H1 (cell line): ENCODE results near the gene PTPRD. TPM values are rescaled to one million over a fixed set of nuclear protein-coding genes. Genes with fewer than 3 reads are reported as not detected.
A peak's percentile ranks its signal among the peaks of the same experiment; 100 is the strongest.

Experiments
- CTCF ChIA-PET: fragments of 300-600 bp; sonication (Branson Sonifier 250); formaldehyde crosslinking; loops from one replicate; lab custom pipeline; 2021; ENCODE audit not compliant: partially characterized antibody; lab: Charles Lee
- POLR2A ChIA-PET: fragments of 300-600 bp; sonication (Branson Sonifier 250); formaldehyde crosslinking; loops from one replicate; lab custom pipeline; 2021; ENCODE audit warnings: inconsistent platforms; ENCODE audit not compliant: partially characterized antibody; lab: Charles Lee
- DNase-seq, 2 experiments: peaks; one replicate each; pipeline versions ENCODE4 v3.0.0 to v3.0.0-alpha.2; 2010 to 2022; ENCODE audit warnings: low spot score in 2 of 2, low read depth in 1 of 2, mixed read lengths in 1 of 2
- FAIRE-seq: peaks from 2 replicates; lab custom pipeline; 2011; peaks lifted over from hg19 to GRCh38; lab: Jason Lieb, UNC
- H2AFZ ChIP-seq: 2 replicates; pipeline ENCODE4 v1.8.1; 2012; ENCODE audit warnings: low read length, inconsistent platforms
- H2AK5ac ChIP-seq: 2 replicates; pipeline ENCODE4 v1.6.1; 2013; ENCODE audit warnings: low read depth, low read length
- H2BK120ac ChIP-seq: replicated peaks from 2 replicates; pipeline ENCODE3; 2013; ENCODE audit warnings: low read depth, low read length, inconsistent platforms
- H2BK12ac ChIP-seq: 2 replicates; pipeline ENCODE4 v1.6.1; 2013; ENCODE audit warnings: low read depth, low read length
- H2BK15ac ChIP-seq: 2 replicates; pipeline ENCODE4 v1.6.1; 2013; ENCODE audit warnings: low read length
- H2BK20ac ChIP-seq: 2 replicates; pipeline ENCODE4 v1.6.1; 2013; ENCODE audit warnings: low read length
- H2BK5ac ChIP-seq: 2 replicates; pipeline ENCODE4 v1.6.1; 2013; ENCODE audit warnings: low read depth, low read length
- H3K14ac ChIP-seq: 2 replicates; pipeline ENCODE4 v1.6.1; 2013; ENCODE audit warnings: inconsistent platforms; ENCODE audit not compliant: insufficient read length
- H3K18ac ChIP-seq: 2 replicates; pipeline ENCODE4 v1.6.1; 2013; ENCODE audit warnings: low read length; ENCODE audit errors: extremely low read depth
- H3K23ac ChIP-seq: 2 replicates; pipeline ENCODE4 v1.6.1; 2013; ENCODE audit warnings: inconsistent platforms; ENCODE audit not compliant: insufficient read length
- H3K23me2 ChIP-seq: 2 replicates; pipeline ENCODE4 v1.6.1; 2013; ENCODE audit warnings: low read depth, low read length
- H3K27ac ChIP-seq: 2 replicates; pipeline ENCODE4 v1.6.1; 2011; ENCODE audit warnings: low read depth, low read length, inconsistent platforms
- H3K27me3 ChIP-seq, 4 experiments: replicated peaks in 1 of 4; 1 replicate in 1 of 4; 2 replicates in 3 of 4; pipeline versions ENCODE4 v1.6.1 to v1.8.1; 2011 to 2013; ENCODE audit warnings: low read length in 3 of 4, mild to moderate bottlenecking in 3 of 4, inconsistent platforms in 2 of 4, mixed read lengths in 2 of 4, moderate library complexity in 1 of 4; ENCODE audit not compliant: control insufficient read depth in 3 of 4, insufficient read depth in 3 of 4; ENCODE audit errors: extremely low read depth in 1 of 4
- H3K36me3 ChIP-seq, 4 experiments: 2 replicates each; pipeline versions ENCODE4 v1.6.1 to v1.8.1; 2011 to 2013; ENCODE audit warnings: mild to moderate bottlenecking in 4 of 4, low read length in 3 of 4, moderate library complexity in 2 of 4, control low read depth in 1 of 4, inconsistent platforms in 1 of 4; ENCODE audit not compliant: insufficient read depth in 4 of 4, control insufficient read depth in 2 of 4
- H3K4ac ChIP-seq: replicated peaks from 2 replicates; pipeline ENCODE3; 2013; ENCODE audit warnings: low read length, low read depth, mixed read lengths, inconsistent platforms; ENCODE audit not compliant: insufficient read length
- H3K4me1 ChIP-seq, 4 experiments: replicated peaks in 1 of 4; 1 replicate in 1 of 4; 2 replicates in 3 of 4; pipeline versions ENCODE4 v1.6.1 to v1.8.1; 2011 to 2013; ENCODE audit warnings: low read length in 3 of 4, inconsistent platforms in 2 of 4, mixed read lengths in 1 of 4; ENCODE audit not compliant: insufficient read depth in 4 of 4, control insufficient read depth in 3 of 4
- H3K4me2 ChIP-seq, 2 experiments: 2 replicates each; pipeline versions ENCODE4 v1.6.1 to v1.8.1; 2011 to 2013; ENCODE audit warnings: low read depth in 2 of 2, low read length in 2 of 2, control low read depth in 1 of 2, inconsistent platforms in 1 of 2, mild to moderate bottlenecking in 1 of 2; ENCODE audit not compliant: insufficient read depth in 1 of 2
- H3K4me3 ChIP-seq, 4 experiments: fragments of 200-600, 300-600 bp in 1 of 4; sonication (generic), shearing (Covaris generic), sonication (Bioruptor Twin) in 1 of 4; 2 replicates each; pipeline versions ENCODE4 v1.5.1 to v1.8.1; 2011 to 2016; ENCODE audit warnings: low read length in 4 of 4, low read depth in 3 of 4, control low read depth in 2 of 4, inconsistent platforms in 2 of 4, mild to moderate bottlenecking in 2 of 4, mixed read lengths in 1 of 4, moderate library complexity in 1 of 4; ENCODE audit not compliant: insufficient read depth in 2 of 4; ENCODE audit errors: extremely low read depth in 1 of 4
- H3K56ac ChIP-seq: replicated peaks from 2 replicates; pipeline ENCODE3; 2013; ENCODE audit warnings: low read depth, mild to moderate bottlenecking, mixed read lengths, low read length, inconsistent platforms; ENCODE audit not compliant: insufficient read length
- H3K79me1 ChIP-seq: 2 replicates; pipeline ENCODE4 v1.6.1; 2013; ENCODE audit warnings: low read depth, low read length, control low read depth
- H3K79me2 ChIP-seq, 2 experiments: 2 replicates each; pipeline versions ENCODE4 v1.6.1 to v1.8.1; 2012 to 2013; ENCODE audit warnings: low read length in 2 of 2, mild to moderate bottlenecking in 2 of 2, inconsistent platforms in 1 of 2; ENCODE audit not compliant: insufficient read depth in 2 of 2, control insufficient read depth in 1 of 2
- H3K9ac ChIP-seq, 4 experiments: replicated peaks in 1 of 4; 1 replicate in 1 of 4; 2 replicates in 3 of 4; pipeline versions ENCODE4 v1.6.1 to v1.8.1; 2011 to 2013; ENCODE audit warnings: low read depth in 3 of 4, low read length in 3 of 4, control low read depth in 2 of 4, mild to moderate bottlenecking in 2 of 4, moderate library complexity in 2 of 4, inconsistent platforms in 1 of 4; ENCODE audit errors: extremely low read depth in 1 of 4
- H3K9me3 ChIP-seq, 2 experiments: 2 replicates each; pipeline versions ENCODE4 v1.6.1 to v1.8.1; 2012 to 2013; ENCODE audit warnings: mild to moderate bottlenecking in 2 of 2, moderate library complexity in 2 of 2, control low read depth in 1 of 2, inconsistent platforms in 1 of 2, low read depth in 1 of 2, low read length in 1 of 2, mixed read lengths in 1 of 2; ENCODE audit not compliant: insufficient read depth in 2 of 2
- H4K20me1 ChIP-seq, 2 experiments: replicated peaks in 1 of 2; 2 replicates each; pipeline versions ENCODE3 to v1.8.1; 2011 to 2013; ENCODE audit warnings: inconsistent platforms in 2 of 2, low read length in 2 of 2, mild to moderate bottlenecking in 1 of 2; ENCODE audit not compliant: insufficient read depth in 2 of 2, control insufficient read depth in 1 of 2
- H4K5ac ChIP-seq: 2 replicates; pipeline ENCODE4 v1.6.1; 2013; ENCODE audit warnings: low read length, low read depth, mixed read lengths, inconsistent platforms; ENCODE audit not compliant: insufficient read length
- H4K8ac ChIP-seq: 2 replicates; pipeline ENCODE4 v1.8.0; 2013; ENCODE audit warnings: mild to moderate bottlenecking, moderate library complexity, low read length, inconsistent platforms; ENCODE audit not compliant: insufficient read depth; ENCODE audit errors: extremely low read depth
- H4K91ac ChIP-seq: replicated peaks from 2 replicates; pipeline ENCODE3; 2013; ENCODE audit warnings: low read length, mixed read lengths, inconsistent platforms; ENCODE audit not compliant: insufficient read length
- RAD21 ChIP-seq, 2 experiments: IDR thresholded peaks in 1 of 2; conservative IDR thresholded peaks in 1 of 2; 2 replicates each; pipeline ENCODE4 v1.6.1; 2011; ENCODE audit warnings: low read depth in 2 of 2, low read length in 2 of 2, improper control_type of control experiment in 1 of 2, inconsistent platforms in 1 of 2, mild to moderate bottlenecking in 1 of 2, moderate library complexity in 1 of 2
- TEAD4 ChIP-seq: IDR thresholded peaks from 2 replicates; pipeline ENCODE4 v1.6.1; 2012; ENCODE audit warnings: low read depth, low read length, inconsistent platforms, mixed read lengths
- WGBS, 2 experiments: shearing (Covaris generic) in 1 of 2; methylation state at CpG; one replicate each; pipeline versions ENCODE4 v1.1.6 to v1.1.7; 2013 to 2015; ENCODE audit warnings: low lambda C conversion rate in 2 of 2, mixed read lengths in 2 of 2, inconsistent platforms in 1 of 2, low coverage in 1 of 2, missing lambda C conversion rate in 1 of 2; ENCODE audit not compliant: insufficient replicate concordance in 2 of 2, insufficient coverage in 1 of 2, insufficient read length in 1 of 2; ENCODE audit errors: extremely low coverage in 1 of 2, missing lambda C conversion rate in 1 of 2; 5-methylcytosine and 5-hydroxymethylcytosine counted together
- polyA plus RNA-seq, 7 experiments: library from polyadenylated mRNA; depleted of rRNA in 3 of 7; stranded (reverse) in 5 of 7; unstranded in 2 of 7; fragments of >200 nt in 5 of 7; fragments of 200-250 nt in 2 of 7; gene quantifications; 1 replicate in 5 of 7; 2 replicates in 1 of 7; 4 replicates in 1 of 7; pipeline versions ENCODE4 v1.2.1 to v1.2.3, GENCODE V29; 2011 to 2013; ENCODE audit warnings: missing spikeins in 2 of 7, mixed read lengths in 2 of 7
- total RNA-seq: library from RNA; stranded (reverse); fragmentation: NEBNext Ultra II Directional; extraction: Animal tissue kit (Norgen Biotek cat#: 25700); gene quantifications from 2 replicates; pipeline ENCODE4 v1.2.1, GENCODE V29; 2021
- TF ChIP-seq, protein P1 (sequence below), 3 experiments: IDR thresholded peaks; 1 replicate in 2 of 3; 2 replicates in 1 of 3; pipeline versions ENCODE4 v1.5.1 to v1.6.1; 2011; ENCODE audit warnings: low read length in 3 of 3, mild to moderate bottlenecking in 3 of 3, inconsistent platforms in 2 of 3, low read depth in 1 of 3, moderate library complexity in 1 of 3; ENCODE audit not compliant: insufficient read depth in 1 of 3; ENCODE audit errors: control extremely low read depth in 1 of 3

The PTPRD gene
- total and polyA plus RNA-seq, 2 of the 8 experiments (the other 6 are each of a cell fraction or from before 2014, with no cell fraction given) = 17.2 to 77.0 TPM

GRCh38 chr9:10366171-10366779 lies 246.5 kb downstream of the PTPRD start:
- Histone ChIP-seq H2AFZ (no peak overlapping the region), H3K36me3 (no peaks in the 10 kb centered on the region), H3K79me1 (no peaks in the 10 kb centered on the region), H3K14ac (no peak overlapping the region), H2BK120ac (no peak overlapping the region), H2BK5ac (no peak overlapping the region), H2BK12ac (no peak overlapping the region), H4K20me1 (no peaks in the 10 kb centered on the region), H3K27ac (no peak overlapping the region), H3K56ac (no peak overlapping the region), H4K8ac (no peak overlapping the region), H3K23me2 (no peaks in the 10 kb centered on the region), H3K4me2 (no peak overlapping the region), H3K18ac (no peak overlapping the region), H3K79me2 (no peaks in the 10 kb centered on the region), H3K9me3 (no peaks in the 10 kb centered on the region), H2AK5ac (no peak overlapping the region), H4K5ac (no peak overlapping the region), H3K9ac (no peak overlapping the region), H3K4me3 (no peak overlapping the region), H3K23ac (no peak overlapping the region), H3K4me1 (no peaks in the 10 kb centered on the region), H2BK15ac (no peak overlapping the region), H3K27me3 (no peaks in the 10 kb centered on the region), H4K91ac (no peak overlapping the region), H3K4ac (no peak overlapping the region), H2BK20ac (no peak overlapping the region)
- no peak for DNase-seq
- FAIRE-seq = peak; percentile 90
- ChIA-PET POLR2A (no interaction called here), CTCF (interaction anchor here (0.6 to 1.4 kb wide), 5 partner anchors 15 to 953 kb away, joined by 3 read pairs; no protein-coding TSS in a partner anchor)
- 51% methylated on average over 3 of the region's 3 CpGs; no CpG with 5 or more reads in 1 of the 2 experiments for whole genome bisulfite sequencing, 2 experiments
- peak; percentile 93 for TF ChIP-seq RAD21 (IDR thresholded peaks at IDR 0.05 in 1 of 2, conservative IDR thresholded peaks at IDR 0.05 in 1 of 2; ENCODE audit: low read depth in 2 of 2, low read length in 2 of 2)
- TF ChIP-seq TEAD4 = 0 out of 2 replicates have a peak, but pooled peaks have one; percentile 27
- TF ChIP-seq, protein P1, sequence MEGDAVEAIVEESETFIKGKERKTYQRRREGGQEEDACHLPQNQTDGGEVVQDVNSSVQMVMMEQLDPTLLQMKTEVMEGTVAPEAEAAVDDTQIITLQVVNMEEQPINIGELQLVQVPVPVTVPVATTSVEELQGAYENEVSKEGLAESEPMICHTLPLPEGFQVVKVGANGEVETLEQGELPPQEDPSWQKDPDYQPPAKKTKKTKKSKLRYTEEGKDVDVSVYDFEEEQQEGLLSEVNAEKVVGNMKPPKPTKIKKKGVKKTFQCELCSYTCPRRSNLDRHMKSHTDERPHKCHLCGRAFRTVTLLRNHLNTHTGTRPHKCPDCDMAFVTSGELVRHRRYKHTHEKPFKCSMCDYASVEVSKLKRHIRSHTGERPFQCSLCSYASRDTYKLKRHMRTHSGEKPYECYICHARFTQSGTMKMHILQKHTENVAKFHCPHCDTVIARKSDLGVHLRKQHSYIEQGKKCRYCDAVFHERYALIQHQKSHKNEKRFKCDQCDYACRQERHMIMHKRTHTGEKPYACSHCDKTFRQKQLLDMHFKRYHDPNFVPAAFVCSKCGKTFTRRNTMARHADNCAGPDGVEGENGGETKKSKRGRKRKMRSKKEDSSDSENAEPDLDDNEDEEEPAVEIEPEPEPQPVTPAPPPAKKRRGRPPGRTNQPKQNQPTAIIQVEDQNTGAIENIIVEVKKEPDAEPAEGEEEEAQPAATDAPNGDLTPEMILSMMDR (IDR thresholded peaks at IDR 0.05; ENCODE audit: control extremely low read depth in 1 of 3, insufficient read depth in 1 of 3, low read depth in 1 of 3, low read length in 3 of 3) = peak in 2 of 3 experiments; percentile 59 to 75; a peak in 3 of 4 replicates
